Stimulated activated CD4-positive, alpha-beta T cell treated with anti-CD3 and anti-CD28 coated beads, TNF-alpha, amount 100 ng/mL, for 24 hours (primary cell): ENCODE data around the gene KRTAP4-3.
"Not testable (repeated sequence)": the region's sequence is repeated elsewhere in the genome, so short reads cannot be mapped to it uniquely, and the experiment has no call there.

ENCODE experiments used
- DNase-seq, 3 experiments: peaks; one replicate each; pipeline ENCODE4 v3.0.0-alpha.2; 2020; ENCODE audit warnings: low read depth in 3 of 3

KRTAP4-3 gene

GRCh38 chr17:41151525-41151924 is 16.5 kb downstream of the KRTAP4-3 start:
- DNase-seq, result no peak

- no peak for DNase-seq
These were observed 18.0 kb downstream of the KRTAP4-3 start for GRCh38 chr17:41150026-41150425.

- DNase-seq, result no peak
These were observed 18.4 kb downstream of the KRTAP4-3 start, which contains the start of gene KRTAP4-5 for GRCh38 chr17:41149652-41149985. KRTAP4-5 (minus strand) TSS chr17:41149825; CDS start chr17:41149767, 58 bp downstream.

- DNase-seq, result not testable (repeated sequence)
These were observed 18.9 kb downstream of the KRTAP4-3 start for GRCh38 chr17:41148971-41149651.

GRCh38 chr17:41147531-41148204 is 20.4 kb downstream of the KRTAP4-3 start:
- DNase-seq, result no peak

GRCh38 chr17:41145261-41145660 is 22.8 kb downstream of the KRTAP4-3 start:
- DNase-seq, result no peak

- DNase-seq, result no peak
These were observed 23.2 kb downstream of the KRTAP4-3 start for GRCh38 chr17:41144846-41145245.

- DNase-seq, result no peak
These were observed 26.7 kb downstream of the KRTAP4-3 start for GRCh38 chr17:41141361-41141760.

GRCh38 chr17:41140360-41141131 is 27.5 kb downstream of the KRTAP4-3 start, which contains the start of gene KRTAP4-6:
KRTAP4-6 (minus strand) TSS chr17:41140544; CDS start chr17:41140487, 57 bp downstream.
- DNase-seq, result no peak

- not testable (repeated sequence) for DNase-seq
These were observed 28.2 kb downstream of the KRTAP4-3 start for GRCh38 chr17:41139865-41140264.

GRCh38 chr17:41133880-41134735 is 33.9 kb downstream of the KRTAP4-3 start:
- DNase-seq, result no peak

- no peak for DNase-seq
These were observed 36.0 kb downstream of the KRTAP4-3 start for GRCh38 chr17:41131979-41132378.

GRCh38 chr17:41127371-41127770 is 40.6 kb downstream of the KRTAP4-3 start:
- DNase-seq, result no peak

- no peak for DNase-seq
These were observed 41.6 kb downstream of the KRTAP4-3 start for GRCh38 chr17:41126412-41126811.

- no peak for DNase-seq
These were observed 43.0 kb downstream of the KRTAP4-3 start for GRCh38 chr17:41125064-41125463.

- DNase-seq, result not testable (repeated sequence)
These were observed 44.0 kb downstream of the KRTAP4-3 start, which contains the start of gene KRTAP4-12 for GRCh38 chr17:41123991-41124371. KRTAP4-12 (minus strand) TSS chr17:41124182; CDS start chr17:41124122, 60 bp downstream.

- not testable (repeated sequence) for DNase-seq
These were observed 44.6 kb downstream of the KRTAP4-3 start for GRCh38 chr17:41123292-41123990.

GRCh38 chr17:41121742-41122141 is 46.3 kb downstream of the KRTAP4-3 start:
- DNase-seq, result no peak

GRCh38 chr17:41119696-41120690 is 48.0 kb downstream of the KRTAP4-3 start:
- DNase-seq, result not testable (repeated sequence)

- no peak for DNase-seq
These were observed 49.3 kb downstream of the KRTAP4-3 start for GRCh38 chr17:41118721-41119120.
